Fibroblast of skin of back (primary cell): ENCODE data around the gene ADGRD2. TPM values are rescaled to one million over a fixed set of nuclear protein-coding genes. Genes with fewer than 3 reads are reported as not detected.
"Not testable (repeated sequence)": the region's sequence is repeated elsewhere in the genome, so short reads cannot be mapped to it uniquely, and the experiment has no call there.

Experiments used
- DNase-seq: peaks from one replicate; pipeline ENCODE4 v3.0.0-alpha.2; 2013
- polyA plus RNA-seq, 2 experiments: library from polyadenylated mRNA; unstranded; fragments of 120-200 nt; gene quantifications; one replicate each; pipeline ENCODE4 v1.2.1, GENCODE V29; 2013; ENCODE audit not compliant: insufficient read length in 2 of 2

The ADGRD2 gene, protein sequence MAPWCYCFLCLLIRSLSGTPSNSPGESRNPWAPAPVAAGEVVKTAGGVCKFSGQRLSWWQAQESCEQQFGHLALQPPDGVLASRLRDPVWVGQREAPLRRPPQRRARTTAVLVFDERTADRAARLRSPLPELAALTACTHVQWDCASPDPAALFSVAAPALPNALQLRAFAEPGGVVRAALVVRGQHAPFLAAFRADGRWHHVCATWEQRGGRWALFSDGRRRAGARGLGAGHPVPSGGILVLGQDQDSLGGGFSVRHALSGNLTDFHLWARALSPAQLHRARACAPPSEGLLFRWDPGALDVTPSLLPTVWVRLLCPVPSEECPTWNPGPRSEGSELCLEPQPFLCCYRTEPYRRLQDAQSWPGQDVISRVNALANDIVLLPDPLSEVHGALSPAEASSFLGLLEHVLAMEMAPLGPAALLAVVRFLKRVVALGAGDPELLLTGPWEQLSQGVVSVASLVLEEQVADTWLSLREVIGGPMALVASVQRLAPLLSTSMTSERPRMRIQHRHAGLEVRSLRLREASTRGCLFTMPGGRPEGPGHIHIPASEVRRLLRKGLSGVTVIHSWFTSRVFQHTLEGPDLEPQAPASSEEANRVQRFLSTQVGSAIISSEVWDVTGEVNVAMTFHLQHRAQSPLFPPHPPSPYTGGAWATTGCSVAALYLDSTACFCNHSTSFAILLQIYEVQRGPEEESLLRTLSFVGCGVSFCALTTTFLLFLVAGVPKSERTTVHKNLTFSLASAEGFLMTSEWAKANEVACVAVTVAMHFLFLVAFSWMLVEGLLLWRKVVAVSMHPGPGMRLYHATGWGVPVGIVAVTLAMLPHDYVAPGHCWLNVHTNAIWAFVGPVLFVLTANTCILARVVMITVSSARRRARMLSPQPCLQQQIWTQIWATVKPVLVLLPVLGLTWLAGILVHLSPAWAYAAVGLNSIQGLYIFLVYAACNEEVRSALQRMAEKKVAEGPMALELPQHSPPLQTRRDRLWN
- not detected for polyA plus RNA-seq (2013, experiment 1 of 2; ENCODE audit: insufficient read length)
- not detected for polyA plus RNA-seq (2013, experiment 2 of 2; ENCODE audit: insufficient read length)

DNA sequence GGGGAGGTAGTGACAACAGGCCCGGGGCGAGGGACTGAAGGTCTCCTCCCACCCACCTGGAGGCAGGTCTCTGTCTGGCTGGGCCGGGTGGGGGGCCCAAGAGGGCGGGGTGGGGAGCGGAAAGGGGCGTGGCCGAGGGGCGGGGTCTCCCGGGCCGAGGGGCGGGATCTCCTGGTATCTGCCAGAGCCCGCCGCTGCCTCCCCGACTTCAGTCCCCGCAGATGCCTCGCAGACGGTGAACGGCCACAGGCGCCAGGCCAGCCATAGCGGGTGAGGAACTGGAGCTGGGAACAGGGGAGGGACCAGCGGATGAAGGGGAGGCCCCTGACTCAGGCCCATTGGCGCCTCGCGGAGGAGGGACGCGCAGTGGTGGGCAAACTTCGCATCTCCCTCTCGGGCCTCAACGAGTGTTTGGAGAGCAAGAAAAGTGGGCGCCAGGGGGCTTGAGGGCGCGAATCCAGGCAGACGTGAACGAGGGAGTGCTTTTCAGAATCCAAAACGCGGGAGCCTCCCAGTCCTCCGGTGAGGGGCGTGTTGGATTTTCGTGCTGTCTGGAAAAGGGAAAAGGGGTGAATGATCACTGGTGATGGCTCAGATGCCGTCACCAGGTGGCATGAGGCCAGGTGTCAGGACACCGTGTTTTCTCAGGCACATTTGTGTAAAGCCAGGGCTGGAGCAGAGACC is at the start of gene ADGRD2:
TSS of gene ADGRD2 (plus strand) at position 211 of the 684 bp plus-strand sequence. CDS start 1,216 bp downstream, outside the sequence.
- DNase-seq, result peak; percentile 21

DNA sequence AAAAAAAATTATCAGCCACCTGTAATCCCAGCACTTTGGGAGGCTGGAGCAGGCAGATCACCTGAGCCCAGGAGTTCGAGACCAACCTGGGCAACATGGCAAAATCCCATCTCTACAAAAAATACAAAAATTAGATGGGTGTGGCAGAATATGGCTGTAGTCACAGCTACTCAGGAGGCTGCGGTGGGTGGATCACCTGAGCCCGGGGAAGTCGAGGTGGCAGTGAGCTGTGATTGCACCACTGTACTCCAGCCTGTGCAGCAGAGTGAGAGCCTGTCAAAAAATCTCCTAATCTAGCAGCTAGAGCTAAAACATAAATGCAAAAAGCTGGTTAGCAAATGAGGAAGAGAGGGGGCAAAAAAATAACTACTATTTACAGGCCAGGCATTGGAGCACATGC is 47.0 kb upstream of the ADGRD2 start:
- DNase-seq, result no peak

DNA sequence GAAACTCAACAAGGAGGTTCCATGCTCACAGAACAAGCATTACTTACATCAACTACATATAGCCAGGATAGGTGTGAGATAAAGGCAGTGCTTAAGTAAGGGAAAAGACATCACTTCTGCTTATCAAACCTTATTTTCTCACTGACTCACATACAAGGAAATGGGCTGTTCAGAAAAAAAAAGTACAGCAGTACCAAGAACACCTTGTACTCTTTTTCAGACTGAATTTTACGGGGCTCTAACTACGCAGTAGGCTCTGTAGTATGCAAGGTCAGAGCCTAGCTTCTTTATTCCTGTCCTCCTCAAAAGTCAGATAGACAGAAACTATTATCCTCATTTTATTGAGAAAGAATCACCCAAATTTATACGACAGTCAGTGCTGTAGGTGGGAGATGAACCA is 40.8 kb upstream of the ADGRD2 start:
- DNase-seq, result no peak

DNA sequence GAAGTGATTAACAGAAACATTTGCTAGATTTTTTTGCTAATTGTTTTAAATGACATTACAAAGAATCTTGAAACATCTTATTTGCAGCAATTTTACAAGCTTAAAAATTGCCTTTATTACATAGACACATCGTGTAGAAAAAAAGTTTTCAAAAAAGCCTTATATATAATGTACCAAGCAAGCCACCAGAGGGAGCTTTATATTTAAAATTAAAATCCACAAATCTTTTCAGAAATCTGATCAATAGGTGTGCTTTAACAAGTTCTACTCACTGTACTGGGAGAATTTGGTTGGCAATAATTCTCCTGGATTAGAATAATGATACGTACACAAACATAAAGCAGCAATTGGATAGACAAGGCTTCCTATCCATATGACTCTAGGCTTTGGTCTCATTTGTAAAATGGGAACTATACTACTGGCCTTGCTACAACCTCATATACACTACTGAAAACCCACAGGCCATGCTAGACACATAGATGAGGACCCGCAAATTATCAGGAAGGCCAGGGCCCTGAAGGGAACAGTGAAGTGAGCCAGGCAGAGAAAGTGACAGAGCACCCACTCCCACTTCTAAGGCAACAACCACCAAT is 39.8 kb upstream of the ADGRD2 start:
- DNase-seq, result no peak

DNA sequence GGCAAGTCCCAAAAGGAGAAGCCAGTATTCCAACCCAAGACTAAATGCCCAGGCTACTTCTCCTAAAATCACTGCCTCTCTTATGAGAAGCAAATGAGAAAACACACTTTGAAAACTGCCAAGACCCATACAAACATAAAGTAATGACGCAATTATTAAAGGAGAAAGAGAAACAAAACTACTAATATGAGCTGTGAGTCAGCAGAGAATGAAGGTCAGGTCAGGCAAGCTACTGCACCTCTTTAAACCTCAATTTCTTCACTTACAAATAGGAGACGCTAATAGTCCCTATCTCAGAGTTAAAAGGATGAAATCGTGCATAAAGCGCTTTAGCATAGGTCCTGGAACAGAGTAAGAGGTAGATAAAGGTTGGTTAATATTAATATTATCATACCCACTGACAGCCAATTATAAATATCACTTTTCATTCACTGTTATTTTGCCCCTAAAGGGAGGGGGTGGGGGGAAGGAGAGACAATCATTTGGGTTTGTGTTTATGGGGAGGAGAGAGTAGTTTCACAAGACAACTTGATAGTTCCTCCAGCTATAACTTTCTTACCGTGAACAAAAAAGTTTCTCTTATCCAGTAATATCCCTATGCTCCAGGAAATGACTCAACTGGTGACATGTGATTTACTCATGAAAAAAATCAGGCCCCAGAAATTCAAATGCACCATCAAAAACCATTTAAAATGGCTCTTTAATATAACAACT is 38.6 kb upstream of the ADGRD2 start:
- DNase-seq, result peak; percentile 63

DNA sequence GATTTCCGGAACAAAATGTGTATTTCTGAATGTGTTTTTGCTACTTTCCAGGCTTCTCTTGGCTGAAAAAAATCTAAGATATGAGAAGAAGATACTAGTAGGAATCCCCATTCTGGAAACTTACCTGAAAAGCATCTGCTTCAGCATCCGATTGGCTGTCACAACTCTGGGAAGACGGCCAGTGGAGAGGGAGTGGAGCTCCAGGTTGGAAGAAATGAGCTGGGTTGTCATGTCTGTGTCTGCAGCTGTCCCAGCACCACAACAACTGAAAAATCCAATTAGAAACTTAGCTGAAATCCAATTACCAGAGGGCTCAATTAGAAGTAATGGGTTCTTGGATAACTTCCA is 38.0 kb upstream of the ADGRD2 start:
- no peak for DNase-seq

DNA sequence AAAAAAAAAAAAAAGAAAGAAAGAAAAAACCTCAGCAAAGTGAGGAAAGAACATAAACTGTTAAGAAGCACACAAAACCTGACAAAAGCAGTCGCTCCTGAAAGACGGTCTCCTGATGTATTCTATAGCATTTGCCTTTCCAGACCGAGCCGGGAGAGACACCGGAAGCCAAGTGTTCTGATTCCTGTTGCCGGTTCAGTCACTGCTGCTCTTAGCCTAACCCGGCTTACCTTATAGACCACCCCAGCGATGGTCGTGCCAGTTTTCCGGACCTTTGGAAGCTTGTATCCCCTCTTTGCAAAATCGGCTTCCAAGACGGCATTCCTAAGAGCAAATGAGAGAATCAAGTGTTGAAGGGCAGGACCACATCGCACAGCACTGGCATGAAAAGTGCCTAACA is 35.6 kb upstream of the ADGRD2 start:
- DNase-seq, result no peak

DNA sequence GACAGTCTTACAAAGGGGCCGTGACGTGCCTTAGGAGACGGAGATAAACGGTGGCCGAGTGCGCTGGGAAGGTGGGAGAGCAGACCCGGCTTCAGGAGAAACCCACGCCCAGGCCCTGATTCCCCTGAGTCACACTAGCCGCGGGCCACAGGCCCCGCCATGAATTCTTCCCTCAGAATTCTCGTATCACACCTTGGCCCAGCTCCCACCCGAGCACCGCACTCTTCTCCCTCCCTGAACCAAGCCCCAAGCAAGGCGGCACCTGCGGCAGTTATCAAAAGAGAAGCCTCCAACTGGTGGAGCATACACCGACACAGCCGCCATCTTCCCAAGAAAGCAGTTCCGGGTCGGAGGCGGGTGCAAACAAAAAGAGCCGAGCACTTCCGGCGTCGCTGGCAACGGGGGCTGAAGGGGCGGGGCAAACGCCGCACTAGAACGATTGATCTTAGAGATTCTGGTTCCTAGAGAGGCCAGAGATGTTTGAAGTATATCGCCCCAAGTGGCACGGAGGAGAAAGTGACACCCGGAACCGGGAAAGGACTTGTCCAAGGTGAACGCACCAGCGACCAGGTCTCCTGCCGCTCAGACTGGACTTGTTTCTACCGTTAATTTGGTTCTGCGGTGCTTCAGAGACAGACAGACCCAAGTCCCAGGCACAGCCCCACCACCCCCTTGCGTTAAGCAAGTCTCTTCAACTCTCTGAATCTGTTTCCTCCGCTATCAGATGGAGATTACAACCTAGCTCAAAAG is 35.0 kb upstream of the ADGRD2 start, which contains the start of gene PSMB7:
TSS of gene PSMB7 (minus strand) at position 341 of the 750 bp plus-strand sequence. CDS start at position 324, 17 bp downstream.
- DNase-seq, result peak; percentile 95

DNA sequence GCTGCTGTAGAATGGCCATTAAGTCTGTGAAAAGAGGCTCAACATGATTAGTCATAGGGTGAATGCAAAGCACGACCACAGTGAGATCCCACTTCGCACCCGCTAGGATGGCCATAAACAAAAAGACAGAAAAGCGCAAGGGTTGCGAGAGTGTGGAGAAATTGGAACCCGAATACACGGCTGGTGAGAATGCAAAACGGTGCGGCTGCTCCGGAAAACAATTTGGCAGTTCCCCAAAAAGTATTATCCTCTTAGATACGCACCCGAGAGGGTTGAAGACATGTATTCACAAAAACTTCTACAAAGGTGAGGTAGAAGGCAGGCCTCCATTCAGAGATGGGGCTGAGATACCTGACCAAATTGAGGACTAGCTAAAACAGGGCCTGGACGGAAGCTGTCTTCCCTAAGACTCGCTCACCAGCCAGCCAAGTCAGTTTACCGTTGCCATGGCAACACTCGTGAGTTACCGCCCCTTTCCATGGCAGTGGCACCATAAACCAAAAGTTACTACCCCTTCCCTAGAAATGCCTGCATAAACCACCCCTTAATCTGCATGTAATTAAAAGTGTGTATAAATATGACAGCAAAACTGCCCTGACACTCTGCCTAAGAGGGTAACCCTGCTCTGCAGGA is 34.3 kb upstream of the ADGRD2 start:
- no peak for DNase-seq

DNA sequence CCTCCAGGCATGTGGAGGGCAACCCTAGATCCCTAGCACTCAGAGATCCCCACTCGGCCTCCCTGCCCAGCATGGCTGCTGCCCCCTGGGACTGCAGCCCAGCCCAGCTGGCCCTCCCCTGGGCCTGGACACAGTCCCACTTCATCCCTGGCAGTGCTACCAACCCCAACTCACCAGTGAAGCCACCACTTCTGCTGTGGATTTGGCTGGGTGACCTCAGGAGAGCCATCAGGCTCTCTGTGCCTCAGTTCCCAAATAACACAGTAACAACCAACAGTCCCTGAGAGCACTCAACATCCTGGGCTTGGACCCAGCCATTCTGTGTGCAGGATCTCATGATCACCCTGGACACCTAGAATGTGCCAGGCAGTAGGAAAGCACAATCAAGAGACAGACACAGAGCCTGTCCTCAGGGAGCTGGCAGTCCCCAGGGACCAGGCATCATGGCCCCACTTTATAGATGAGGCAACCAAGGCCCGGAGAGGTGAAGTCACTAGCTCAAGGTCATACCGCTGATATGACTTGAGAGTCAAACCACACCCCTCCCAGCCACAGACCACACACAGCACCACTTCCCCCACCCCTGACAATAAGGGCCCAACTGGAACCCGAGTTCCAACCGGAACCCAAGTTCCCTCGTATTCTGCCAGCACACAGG is 30.3 kb upstream of the ADGRD2 start:
- DNase-seq, result no peak

DNA sequence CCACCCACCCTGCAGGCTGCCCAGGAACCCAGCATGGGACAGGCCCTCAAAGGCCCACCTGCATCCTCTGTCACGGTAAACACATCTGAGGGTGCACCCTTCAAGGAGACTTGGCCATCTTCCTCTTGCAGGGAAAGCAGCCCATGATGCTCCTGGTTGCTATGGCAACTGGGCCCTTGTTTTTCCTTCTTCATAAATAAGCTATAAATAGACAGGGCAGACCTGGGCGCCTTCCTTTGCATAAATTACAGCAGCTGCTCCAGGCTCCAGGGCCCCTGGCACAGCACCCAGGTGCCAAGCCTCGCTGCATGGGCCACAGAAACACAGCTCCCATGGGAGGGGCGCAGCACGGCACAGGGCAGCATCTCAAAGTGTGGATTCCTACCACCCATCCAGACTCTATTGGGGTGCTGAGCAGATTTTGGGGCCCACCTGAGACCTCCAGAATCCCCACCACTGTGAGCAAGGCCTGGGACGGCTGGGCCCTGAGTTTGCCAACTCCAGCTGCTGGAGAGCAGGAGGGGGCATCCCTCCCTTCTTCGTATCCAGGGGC is 29.2 kb upstream of the ADGRD2 start:
- DNase-seq, result no peak

DNA sequence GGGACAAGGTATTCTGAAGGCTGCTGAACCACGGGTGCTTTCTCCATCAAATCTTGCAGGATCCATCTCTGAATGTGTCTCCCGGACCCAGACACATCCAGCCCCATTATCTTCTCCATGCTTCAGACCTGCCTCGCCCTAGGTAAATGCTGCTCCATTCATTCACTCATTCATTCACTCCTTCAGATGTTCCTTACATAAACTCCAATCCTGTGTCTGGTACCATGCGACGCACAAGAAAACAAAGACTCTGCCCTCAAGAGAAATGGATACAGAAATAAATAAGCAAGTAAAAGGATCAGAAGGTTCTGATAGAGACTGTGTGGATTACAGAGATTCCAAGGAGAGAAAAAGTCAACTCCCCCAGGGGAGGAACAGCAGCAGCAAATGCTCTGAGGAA is 27.1 kb upstream of the ADGRD2 start:
- no peak for DNase-seq

DNA sequence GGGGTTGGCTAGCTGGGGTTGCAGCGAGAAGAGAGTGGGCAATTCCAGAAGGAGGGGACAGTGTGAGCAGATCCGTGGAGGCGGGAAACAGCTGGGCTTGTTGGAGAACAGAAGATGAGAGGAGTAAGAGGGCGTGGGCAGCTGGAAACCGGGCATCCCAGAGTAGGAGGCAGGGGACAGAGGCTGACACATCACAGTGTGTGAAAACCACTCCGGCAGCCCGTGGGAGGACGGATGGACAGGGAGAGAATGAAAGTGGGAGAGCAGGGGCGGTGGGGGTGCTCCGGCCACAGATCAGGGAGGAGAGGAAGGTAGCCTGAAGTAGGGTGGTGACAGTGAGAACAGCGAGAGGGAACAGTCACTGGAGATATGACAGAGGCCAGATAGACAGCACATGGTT is 26.7 kb upstream of the ADGRD2 start:
- DNase-seq, result no peak

DNA sequence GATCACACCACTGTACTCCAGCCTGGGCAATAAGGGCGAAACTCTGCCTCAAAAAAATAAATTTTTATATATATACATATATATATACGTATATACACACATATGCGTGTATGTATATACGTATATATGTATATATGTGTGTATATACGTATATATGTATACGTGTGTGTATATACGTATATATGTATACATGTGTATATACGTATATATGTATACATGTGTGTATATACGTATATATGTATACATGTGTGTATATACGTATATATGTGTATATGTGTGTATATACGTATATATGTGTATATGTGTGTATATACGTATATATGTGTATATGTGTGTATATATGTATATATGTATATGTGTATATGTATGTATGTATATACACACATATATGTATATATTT is 24.5 kb upstream of the ADGRD2 start:
- DNase-seq, result not testable (repeated sequence)

DNA sequence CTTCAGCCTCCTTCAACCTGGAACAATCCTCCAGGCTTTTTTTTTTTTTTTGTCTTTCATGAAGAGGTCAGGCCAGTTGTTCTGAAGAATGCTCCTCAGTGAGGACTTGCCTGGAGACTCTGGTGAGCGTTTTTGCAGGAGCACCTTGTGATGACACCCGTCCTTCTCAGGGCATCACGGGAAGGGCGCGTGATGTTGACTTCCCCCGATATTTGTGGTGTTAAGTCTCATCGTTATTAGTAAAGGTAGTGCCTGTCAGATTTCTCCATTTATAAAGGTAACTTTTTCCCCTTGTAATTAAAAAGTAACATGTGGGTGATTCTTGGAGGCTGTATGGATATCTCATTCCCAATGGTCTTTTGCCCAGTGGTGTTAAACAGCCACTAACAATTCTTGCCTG is 23.9 kb upstream of the ADGRD2 start:
- no peak for DNase-seq

DNA sequence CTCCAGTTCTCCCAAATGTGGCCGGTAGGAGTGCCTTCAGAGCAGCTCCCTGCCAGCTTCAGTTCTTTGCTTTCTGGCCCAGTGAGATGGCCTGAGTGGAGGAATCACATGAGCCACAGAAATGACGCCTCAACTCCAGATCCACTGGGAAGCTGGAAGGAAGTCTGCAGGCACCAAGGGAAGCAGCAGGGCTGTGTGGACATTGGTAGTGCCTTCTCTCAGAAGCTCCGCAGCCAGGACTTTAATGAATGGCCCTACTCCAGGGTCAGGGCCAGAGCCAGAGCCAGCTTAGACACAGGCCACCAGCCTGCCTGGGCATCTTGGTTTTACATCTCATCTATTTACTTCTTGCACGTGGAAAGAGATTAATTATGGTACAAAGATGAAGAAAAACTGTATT is 23.0 kb upstream of the ADGRD2 start:
- DNase-seq, result no peak

DNA sequence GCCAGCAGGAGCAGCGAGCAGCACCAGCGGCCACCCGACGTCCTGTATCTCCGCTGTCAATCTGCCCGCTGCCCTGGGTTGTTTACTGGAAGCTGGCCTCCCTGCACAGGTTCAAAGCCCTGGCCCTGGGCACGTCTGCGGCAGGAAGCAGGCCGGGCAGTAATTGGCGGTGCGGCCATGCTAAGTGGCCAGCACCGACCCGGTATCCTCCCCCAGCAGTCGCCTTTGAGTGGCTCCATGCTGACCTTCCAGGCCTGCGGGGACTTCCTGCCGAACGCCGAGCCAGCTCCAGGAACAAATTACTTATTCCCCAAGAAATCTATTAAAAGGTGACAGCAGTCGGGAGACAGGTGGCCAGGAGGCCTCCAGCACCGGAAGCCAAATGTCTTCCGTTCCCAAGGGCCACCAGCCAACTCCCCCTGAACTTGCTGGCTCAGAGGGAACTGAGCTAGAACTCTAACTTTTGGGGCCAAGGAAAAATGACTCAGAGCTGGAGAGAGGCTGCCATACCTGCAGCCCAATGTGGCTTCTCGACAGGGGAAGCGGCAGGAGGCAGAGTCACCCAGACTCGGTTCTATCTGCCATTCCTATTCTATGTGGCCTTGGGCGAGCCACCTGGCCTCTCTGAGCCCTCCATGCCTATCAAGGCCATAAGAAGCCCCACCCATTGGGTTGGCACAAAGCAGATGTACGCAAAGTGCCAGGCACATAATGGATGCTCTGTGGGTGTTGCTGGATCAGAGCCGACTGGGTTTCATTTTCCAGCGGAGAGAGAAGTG is 21.3 kb upstream of the ADGRD2 start:
- DNase-seq, result no peak

DNA sequence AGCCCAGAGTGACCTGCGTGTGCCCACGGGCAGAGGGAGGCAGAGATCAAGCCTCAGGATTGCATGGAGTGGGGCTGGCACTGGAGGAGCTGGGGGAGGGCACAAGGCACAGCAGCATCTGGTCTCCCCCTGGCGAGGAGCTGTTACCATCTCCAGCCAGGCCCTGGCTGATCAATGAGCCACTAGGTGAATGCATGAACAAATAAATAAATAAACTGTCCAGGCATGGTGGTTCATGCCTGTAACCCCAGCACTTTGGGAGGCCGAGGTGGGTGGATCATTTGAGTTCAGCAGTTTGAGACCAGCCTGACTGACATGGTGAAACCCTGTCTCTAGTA is 20.8 kb upstream of the ADGRD2 start:
- no peak for DNase-seq

DNA sequence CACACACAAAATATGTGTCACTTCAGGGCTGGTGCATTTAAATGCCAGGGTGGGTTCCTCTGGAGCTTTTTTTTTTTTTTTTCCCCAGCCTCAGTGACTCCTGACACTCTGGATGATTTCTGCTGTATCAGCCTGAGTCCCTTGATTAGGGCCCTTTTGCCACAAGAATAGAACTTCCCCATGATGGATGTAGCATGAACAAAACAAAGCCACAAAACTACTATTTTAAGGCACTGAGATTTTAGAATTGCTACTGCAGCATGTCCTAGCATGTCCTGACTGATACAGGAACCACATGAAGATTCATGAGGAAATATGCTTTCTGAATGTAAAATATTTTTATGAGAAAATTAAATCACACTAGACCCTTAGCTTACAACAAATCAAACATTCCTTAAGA is 13.9 kb upstream of the ADGRD2 start:
- no peak for DNase-seq
